Prostate gland (tissue), 2 donors: ENCODE results near the gene DOC2B.

ENCODE experiments used
- CTCF ChIP-seq, 4 experiments: fragments of 200-600 bp in 2 of 4; fragments of 450-650 bp in 2 of 4; sonication (generic) in 2 of 4; IDR thresholded peaks; 1 replicate in 3 of 4; 2 replicates in 1 of 4; pipeline ENCODE4 v1.5.1; 2016 to 2019; ENCODE audit warnings: antibody characterized with exemption in 4 of 4, mild to moderate bottlenecking in 2 of 4, moderate library complexity in 2 of 4
- POLR2A ChIP-seq: fragments of 450-650 bp; IDR thresholded peaks from one replicate; pipeline ENCODE4 v1.6.1; 2016; ENCODE audit warnings: antibody characterized with exemption, mild to moderate bottlenecking
- POLR2AphosphoS5 ChIP-seq: sonication (generic); formaldehyde crosslinking; IDR thresholded peaks from one replicate; pipeline ENCODE4 v1.6.1; 2017; ENCODE audit warnings: antibody characterized with exemption

- TF ChIP-seq POLR2A (no peak), CTCF (IDR thresholded peaks at IDR 0.05) (no peak), POLR2AphosphoS5 (no peak)
These were observed 18.5 kb upstream of the DOC2B start for GRCh38 chr17:199806-200545.
